Activated naive CD4-positive, alpha-beta T cell treated with anti-CD3 and anti-CD28 coated beads for 36 hours (primary cell): ENCODE data around the gene RAVER1. TPM values are rescaled to one million over a fixed set of nuclear protein-coding genes. Genes with fewer than 3 reads are reported as not detected.

Experiments used
- CTCF ChIA-PET: fragments of 350-600 bp; sonication (Branson Sonifier 250); formaldehyde crosslinking; loops from one replicate; lab custom pipeline; 2021; ENCODE audit warnings: antibody characterized with exemption; lab: Charles Lee
- DNase-seq: peaks from one replicate; pipeline ENCODE4 v3.0.0-alpha.2; 2020
- H3K27ac Mint-ChIP-seq: one replicate; pipeline ENCODE4 v1.8.0; 2021; ENCODE audit warnings: mild to moderate bottlenecking, mixed read lengths
- H3K27me3 Mint-ChIP-seq: one replicate; pipeline ENCODE4 v1.8.0; 2021; ENCODE audit warnings: low read depth, mixed read lengths
- H3K36me3 Mint-ChIP-seq: one replicate; pipeline ENCODE4 v1.8.0; 2021; ENCODE audit warnings: low read depth, mixed read lengths
- H3K4me1 Mint-ChIP-seq: one replicate; pipeline ENCODE4 v1.8.0; 2021; ENCODE audit warnings: low read depth, mixed read lengths
- H3K4me3 Mint-ChIP-seq: one replicate; pipeline ENCODE4 v1.8.0; 2021; ENCODE audit warnings: mild to moderate bottlenecking, moderate library complexity, mixed read lengths
- H3K9me3 Mint-ChIP-seq: one replicate; pipeline ENCODE4 v1.8.0; 2021; ENCODE audit warnings: mixed read lengths
- intact Hi-C: fragments of 100-400 bp; cut with micrococcal nuclease; formaldehyde crosslinking; loops from one replicate; pipeline ENCODE4 v1.15.1; 2023
- total RNA-seq, 2 experiments: library from RNA; stranded (reverse); gene quantifications; one replicate each; pipeline ENCODE4 v1.2.3, GENCODE V29; 2021

The RAVER1 gene
- total RNA-seq, 2 experiments from 2014 or later, result 63.0 to 69.0 TPM

GRCh38 chr19:10321874-10322835 lies 11.2 kb downstream of the RAVER1 start:
- DNase-seq, result no peak
- no peaks in the 10 kb centered on the region for H3K27me3 Mint-ChIP-seq
- H3K36me3 Mint-ChIP-seq, result peaks cover 15% of the 10 kb centered on the region
- intact Hi-C loops, result no loop called here
- H3K4me3 Mint-ChIP-seq, result no peak overlapping the region
- no peaks in the 10 kb centered on the region for H3K9me3 Mint-ChIP-seq
- CTCF ChIA-PET, result no interaction called here
- peak overlapping the region; percentile 0 for H3K27ac Mint-ChIP-seq
- H3K4me1 Mint-ChIP-seq, result no peaks in the 10 kb centered on the region

DNA sequence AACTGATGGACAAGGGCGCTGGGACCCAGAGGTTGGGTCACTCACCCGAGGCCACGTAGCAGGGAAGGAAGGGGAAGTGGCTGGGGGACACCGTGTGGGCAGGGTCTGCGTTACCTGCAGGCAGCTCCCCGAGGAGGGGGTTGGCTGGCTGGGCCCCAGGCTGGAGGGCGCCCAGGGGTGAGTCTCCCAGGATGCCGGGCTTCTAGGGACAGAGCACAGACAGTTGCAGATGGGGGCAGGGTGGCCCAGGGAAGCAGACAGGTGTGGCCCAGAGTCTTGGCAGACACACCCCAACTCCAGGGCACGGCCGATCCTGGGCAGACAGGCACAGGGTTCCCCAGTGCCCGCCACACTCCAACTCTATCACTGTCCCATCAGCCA lies 11.9 kb downstream of the RAVER1 start:
- intact Hi-C loops, result no loop called here
- H3K4me1 Mint-ChIP-seq, result no peaks in the 10 kb centered on the region
- H3K4me3 Mint-ChIP-seq, result no peak overlapping the region
- no peaks in the 10 kb centered on the region for H3K9me3 Mint-ChIP-seq
- CTCF ChIA-PET, result no interaction called here
- no peak for DNase-seq
- H3K36me3 Mint-ChIP-seq, result peaks cover 15% of the 10 kb centered on the region
- no peak overlapping the region for H3K27ac Mint-ChIP-seq
- H3K27me3 Mint-ChIP-seq, result no peaks in the 10 kb centered on the region

- H3K27me3 Mint-ChIP-seq, result no peaks in the 10 kb centered on the region
- H3K4me1 Mint-ChIP-seq, result peaks cover 6% of the 10 kb centered on the region
- no peak for DNase-seq
- H3K4me3 Mint-ChIP-seq, result no peak overlapping the region
- intact Hi-C loops, result no loop called here
- no peaks in the 10 kb centered on the region for H3K9me3 Mint-ChIP-seq
- CTCF ChIA-PET, result interaction anchor here (0.5 to 0.6 kb wide), 2 partner anchors 46 to 120 kb away, joined by 3 read pairs; no protein-coding TSS in a partner anchor
- no peak overlapping the region for H3K27ac Mint-ChIP-seq
- peaks cover 20% of the 10 kb centered on the region for H3K36me3 Mint-ChIP-seq
Measured at GRCh38 chr19:10320602-10321416, 12.5 kb downstream of the RAVER1 start.

- intact Hi-C loops, result no loop called here
- Mint-ChIP-seq H3K27me3 (no peaks in the 10 kb centered on the region), H3K9me3 (no peaks in the 10 kb centered on the region), H3K4me3 (no peak overlapping the region), H3K4me1 (peaks cover 18% of the 10 kb centered on the region), H3K36me3 (peaks cover 20% of the 10 kb centered on the region), H3K27ac (no peak overlapping the region)
- CTCF ChIA-PET, result interaction anchor here (0.6 to 0.8 kb wide), 2 partner anchors 17 to 39 kb away, joined by 3 to 4 read pairs; no protein-coding TSS in a partner anchor
- no peak for DNase-seq
Measured at GRCh38 chr19:10318807-10319682, 14.3 kb downstream of the RAVER1 start.

- CTCF ChIA-PET, result interaction anchor here (0.6 kb wide), 1 partner anchor 59 kb away, joined by 3 read pairs; no protein-coding TSS in a partner anchor
- no peak overlapping the region for H3K27ac Mint-ChIP-seq
- no peaks in the 10 kb centered on the region for H3K27me3 Mint-ChIP-seq
- H3K36me3 Mint-ChIP-seq, result peaks cover 23% of the 10 kb centered on the region
- H3K4me1 Mint-ChIP-seq, result peaks cover 18% of the 10 kb centered on the region
- no peak for DNase-seq
- H3K4me3 Mint-ChIP-seq, result no peak overlapping the region
- intact Hi-C loops, result loop anchor here (2.0 kb wide), 2 partner anchors 15 to 47 kb away; partner anchors contain the start of genes ICAM1 and RAVER1
- H3K9me3 Mint-ChIP-seq, result no peaks in the 10 kb centered on the region
Measured at GRCh38 chr19:10317857-10318462, 15.4 kb downstream of the RAVER1 start.

- H3K9me3 Mint-ChIP-seq, result no peaks in the 10 kb centered on the region
- peaks cover 18% of the 10 kb centered on the region for H3K4me1 Mint-ChIP-seq
- no peaks in the 10 kb centered on the region for H3K27me3 Mint-ChIP-seq
- intact Hi-C loops, result loop anchor here (2.0 kb wide), 2 partner anchors 16 to 46 kb away; partner anchors contain the start of genes ICAM1 and RAVER1
- H3K27ac Mint-ChIP-seq, result no peak overlapping the region
- CTCF ChIA-PET, result interaction anchor here (1.2 kb wide), 1 partner anchor 58 kb away, joined by 3 read pairs; no protein-coding TSS in a partner anchor
- DNase-seq, result no peak
- H3K4me3 Mint-ChIP-seq, result no peak overlapping the region
- H3K36me3 Mint-ChIP-seq, result peaks cover 23% of the 10 kb centered on the region
Measured at GRCh38 chr19:10317045-10317856, 16.1 kb downstream of the RAVER1 start.

- intact Hi-C loops, result loop anchor here (2.0 kb wide), 2 partner anchors 16 to 46 kb away; partner anchors contain the start of genes ICAM1 and RAVER1
- Mint-ChIP-seq H3K27ac (peak overlapping the region; percentile 83), H3K27me3 (no peaks in the 10 kb centered on the region), H3K4me3 (peak overlapping the region; percentile 89), H3K4me1 (peaks cover 18% of the 10 kb centered on the region), H3K36me3 (peaks cover 17% of the 10 kb centered on the region), H3K9me3 (no peaks in the 10 kb centered on the region)
- no peak for DNase-seq
- CTCF ChIA-PET, result interaction anchor here (1.2 to 1.9 kb wide), 2 partner anchors 57 to 74 kb away, joined by 3 to 4 read pairs; no protein-coding TSS in a partner anchor
Measured at GRCh38 chr19:10316229-10317044, 16.9 kb downstream of the RAVER1 start.

GRCh38 chr19:10315335-10316214 lies 17.8 kb downstream of the RAVER1 start, which contains the start of gene FDX2:
Gene FDX2, minus strand, starts transcription at chr19:10316015. Its CDS starts 19 bp downstream, at chr19:10315996.
- Mint-ChIP-seq H3K4me1 (peaks cover 18% of the 10 kb centered on the region), H3K27ac (peak within 1 kb of the TSS; percentile 83), H3K36me3 (peaks cover 17% of the 10 kb centered on the region), H3K9me3 (no peaks in the 10 kb centered on the region), H3K27me3 (no peaks in the 10 kb centered on the region), H3K4me3 (peak within 1 kb of the TSS; percentile 89)
- intact Hi-C loops, result loop anchor here (2.0 kb wide), 2 partner anchors 17 to 45 kb away; partner anchors contain the start of genes ICAM1 and RAVER1
- CTCF ChIA-PET, result interaction anchor here (1.0 to 1.9 kb wide), 3 partner anchors 15 to 75 kb away, joined by 4 to 7 read pairs (median 4); partner anchors contain the start of gene ICAM1
- peak; percentile 94 for DNase-seq

- no peak for DNase-seq
- Mint-ChIP-seq H3K27me3 (no peaks in the 10 kb centered on the region), H3K4me3 (no peak within 1 kb of the TSS), H3K27ac (no peak within 1 kb of the TSS), H3K4me1 (peaks cover 3% of the 10 kb centered on the region), H3K36me3 (peaks cover 8% of the 10 kb centered on the region), H3K9me3 (no peaks in the 10 kb centered on the region)
- intact Hi-C loops, result no loop called here
- CTCF ChIA-PET, result no interaction called here
Measured at GRCh38 chr19:10309423-10309822, 23.9 kb downstream of the RAVER1 start, which contains the start of gene ZGLP1. Gene ZGLP1, minus strand, starts transcription at chr19:10309815.
